Measurements from ENCODE around the gene PTPN22.

Gene PTPN22

GRCh38 chr1:113849072-113849471 is 22.4 kb downstream of the PTPN22 start:
- DNase-seq: no peak

GRCh38 chr1:113846391-113847035 is 25.0 kb downstream of the PTPN22 start:
- DNase-seq: no peak

- DNase-seq: no peak
Observed at GRCh38 chr1:113836534-113836933, 35.0 kb downstream of the PTPN22 start.

- peak in 3 of 5 donors; percentile 19 to 45 (median 27) for DNase-seq
Observed at GRCh38 chr1:113835686-113836290, 35.7 kb downstream of the PTPN22 start.

GRCh38 chr1:113834716-113835115 is 36.8 kb downstream of the PTPN22 start:
- DNase-seq: no peak

- DNase-seq: no peak
Observed at GRCh38 chr1:113830039-113830438, 41.5 kb downstream of the PTPN22 start.

GRCh38 chr1:113821916-113822315 is 49.6 kb downstream of the PTPN22 start:
- DNase-seq: no peak

GRCh38 chr1:113818578-113818977 is 52.9 kb downstream of the PTPN22 start:
- DNase-seq: no peak

GRCh38 chr1:113813218-113813617 is 58.3 kb downstream of the PTPN22 start:
- no peak for DNase-seq

- DNase-seq: peak in 2 of 5 donors; percentile 10 to 15
Observed at GRCh38 chr1:113812661-113813135, 58.8 kb downstream of the PTPN22 start.

- peak; percentile 97 to 99 (median 97) for DNase-seq
Observed at GRCh38 chr1:113811888-113812660, 59.4 kb downstream of the PTPN22 start, which contains the start of gene RSBN1. TSS of gene RSBN1 (minus strand) at chr1:113812476. CDS start at chr1:113812412, 64 bp downstream.

- no peak for DNase-seq
Observed at GRCh38 chr1:113811156-113811887, 60.2 kb downstream of the PTPN22 start.

- DNase-seq: no peak
Observed at GRCh38 chr1:113809670-113810602, 61.6 kb downstream of the PTPN22 start.

- DNase-seq: no peak
Observed at GRCh38 chr1:113808450-113809195, 62.9 kb downstream of the PTPN22 start.

- DNase-seq: no peak
Observed at GRCh38 chr1:113805639-113806038, 65.9 kb downstream of the PTPN22 start.

- no peak for DNase-seq
Observed at GRCh38 chr1:113805256-113805531, 66.3 kb downstream of the PTPN22 start.

- DNase-seq: no peak
Observed at GRCh38 chr1:113804421-113805255, 66.9 kb downstream of the PTPN22 start.

- no peak for DNase-seq
Observed at GRCh38 chr1:113802367-113803007, 69.0 kb downstream of the PTPN22 start.

GRCh38 chr1:113800487-113800886 is 71.0 kb downstream of the PTPN22 start:
- DNase-seq: no peak

- no peak for DNase-seq
Observed at GRCh38 chr1:113797472-113797871, 74.0 kb downstream of the PTPN22 start.

Data from T-helper 1 cell (primary cell).